WERI-Rb-1 (cell line): ENCODE data around the gene KLK10.

Experiments used
- DNase-seq: peaks from one replicate; pipeline ENCODE4 v3.0.0-alpha.2; 2020
- H3K27ac ChIP-seq: fragments of 250-450 bp; sonication (Bioruptor Pico); 2 replicates; pipeline ENCODE4 v1.5.1; 2020; ENCODE audit warnings: mild to moderate bottlenecking, moderate library complexity
- H3K27me3 ChIP-seq: fragments of 250-450 bp; sonication (Bioruptor Pico); 2 replicates; pipeline ENCODE4 v1.5.1; 2021; ENCODE audit warnings: mild to moderate bottlenecking, low read depth, moderate library complexity; ENCODE audit not compliant: insufficient read depth, severe bottlenecking
- H3K36me3 ChIP-seq: fragments of 250-450 bp; sonication (Bioruptor Pico); 2 replicates; pipeline ENCODE4 v1.5.1; 2020; ENCODE audit warnings: mild to moderate bottlenecking, moderate library complexity
- H3K4me3 ChIP-seq: 2 replicates; pipeline ENCODE4 v1.5.1; 2011; ENCODE audit warnings: low read depth, mild to moderate bottlenecking, control low read depth, low read length
- H3K9me3 ChIP-seq: fragments of 250-450 bp; sonication (Bioruptor Pico); 2 replicates; pipeline ENCODE4 v1.5.1; 2021; ENCODE audit warnings: mild to moderate bottlenecking, moderate library complexity; ENCODE audit not compliant: severe bottlenecking
- TF ChIP-seq, protein P1 (sequence below): IDR thresholded peaks from 2 replicates; pipeline ENCODE4 v1.5.1; 2011; ENCODE audit warnings: low read depth, mild to moderate bottlenecking, control low read depth, inconsistent platforms, low read length

The KLK10 gene

DNA sequence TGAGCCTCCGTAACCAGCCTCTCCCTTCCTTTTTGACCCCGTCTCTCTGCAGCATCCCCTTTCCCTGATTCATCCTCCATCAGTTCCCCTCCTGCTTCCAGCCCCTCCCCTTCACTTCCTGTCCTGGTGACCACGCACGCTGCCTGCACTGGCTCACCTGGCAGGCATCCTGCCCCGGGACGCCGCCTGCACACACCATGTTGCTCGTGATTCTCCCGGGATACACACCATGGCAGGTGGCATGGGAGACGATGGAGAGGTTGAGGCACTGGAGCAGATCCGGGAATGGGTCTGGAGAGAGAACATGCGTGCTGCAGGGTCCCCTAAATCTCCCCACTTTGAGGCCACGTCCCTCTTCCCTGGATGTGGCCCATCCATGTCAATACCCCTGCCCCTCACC lies 11.1 kb upstream of the KLK10 start:
- no peak overlapping the region for H3K27ac ChIP-seq
- no peak overlapping the region for H3K4me3 ChIP-seq
- peaks cover 85% of the 10 kb centered on the region for H3K27me3 ChIP-seq
- TF ChIP-seq, protein P1, sequence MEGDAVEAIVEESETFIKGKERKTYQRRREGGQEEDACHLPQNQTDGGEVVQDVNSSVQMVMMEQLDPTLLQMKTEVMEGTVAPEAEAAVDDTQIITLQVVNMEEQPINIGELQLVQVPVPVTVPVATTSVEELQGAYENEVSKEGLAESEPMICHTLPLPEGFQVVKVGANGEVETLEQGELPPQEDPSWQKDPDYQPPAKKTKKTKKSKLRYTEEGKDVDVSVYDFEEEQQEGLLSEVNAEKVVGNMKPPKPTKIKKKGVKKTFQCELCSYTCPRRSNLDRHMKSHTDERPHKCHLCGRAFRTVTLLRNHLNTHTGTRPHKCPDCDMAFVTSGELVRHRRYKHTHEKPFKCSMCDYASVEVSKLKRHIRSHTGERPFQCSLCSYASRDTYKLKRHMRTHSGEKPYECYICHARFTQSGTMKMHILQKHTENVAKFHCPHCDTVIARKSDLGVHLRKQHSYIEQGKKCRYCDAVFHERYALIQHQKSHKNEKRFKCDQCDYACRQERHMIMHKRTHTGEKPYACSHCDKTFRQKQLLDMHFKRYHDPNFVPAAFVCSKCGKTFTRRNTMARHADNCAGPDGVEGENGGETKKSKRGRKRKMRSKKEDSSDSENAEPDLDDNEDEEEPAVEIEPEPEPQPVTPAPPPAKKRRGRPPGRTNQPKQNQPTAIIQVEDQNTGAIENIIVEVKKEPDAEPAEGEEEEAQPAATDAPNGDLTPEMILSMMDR, result no peak
- DNase-seq, result no peak
- no peaks in the 10 kb centered on the region for H3K9me3 ChIP-seq
- no peaks in the 10 kb centered on the region for H3K36me3 ChIP-seq

DNA sequence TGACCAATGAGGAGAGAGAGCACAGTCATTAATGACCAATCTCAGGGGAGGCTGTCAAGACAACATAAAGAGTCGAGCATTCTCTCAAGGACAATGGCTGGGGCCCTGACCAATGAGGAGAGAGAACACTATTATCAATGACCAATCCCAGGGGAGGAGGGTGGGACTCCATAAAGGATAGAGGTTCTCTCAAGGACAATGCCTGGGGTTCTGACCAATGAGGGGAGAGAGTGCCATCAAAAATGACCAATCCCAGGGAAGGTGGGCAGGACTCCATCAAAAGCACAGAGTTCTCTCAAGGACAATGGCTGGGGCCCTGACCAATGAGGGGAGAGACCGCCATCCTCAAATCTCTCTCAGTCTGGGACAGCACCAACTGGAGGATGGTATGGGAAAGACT lies 10.2 kb upstream of the KLK10 start:
- H3K27me3 ChIP-seq, result peaks cover 79% of the 10 kb centered on the region
- H3K27ac ChIP-seq, result no peak overlapping the region
- no peaks in the 10 kb centered on the region for H3K9me3 ChIP-seq
- TF ChIP-seq, protein P1, result no peak
- no peak for DNase-seq
- H3K4me3 ChIP-seq, result no peak overlapping the region
- no peaks in the 10 kb centered on the region for H3K36me3 ChIP-seq

DNA sequence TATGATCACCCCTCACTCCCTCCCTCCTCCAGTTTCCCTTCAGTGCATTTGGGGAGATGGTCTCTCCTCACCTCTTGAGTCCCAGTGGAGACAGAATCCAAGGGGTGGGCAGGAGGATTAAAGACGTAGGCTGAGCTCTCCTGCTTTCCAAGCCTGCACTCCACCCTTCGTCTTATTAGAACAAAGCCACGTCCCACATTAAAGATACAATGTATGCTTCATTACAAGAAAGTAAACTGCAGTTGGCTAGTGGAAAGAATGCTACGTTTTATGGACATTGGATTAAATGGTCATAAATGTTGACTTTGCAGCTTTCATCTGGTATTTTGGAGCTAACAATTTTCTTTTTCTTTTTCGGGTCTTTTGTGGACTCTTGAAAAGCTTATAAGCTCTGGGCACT lies 8.4 kb upstream of the KLK10 start:
- no peak for DNase-seq
- H3K27me3 ChIP-seq, result peaks cover 74% of the 10 kb centered on the region
- H3K36me3 ChIP-seq, result no peaks in the 10 kb centered on the region
- H3K9me3 ChIP-seq, result no peaks in the 10 kb centered on the region
- H3K4me3 ChIP-seq, result no peak overlapping the region
- no peak overlapping the region for H3K27ac ChIP-seq
- TF ChIP-seq, protein P1, result no peak

DNA sequence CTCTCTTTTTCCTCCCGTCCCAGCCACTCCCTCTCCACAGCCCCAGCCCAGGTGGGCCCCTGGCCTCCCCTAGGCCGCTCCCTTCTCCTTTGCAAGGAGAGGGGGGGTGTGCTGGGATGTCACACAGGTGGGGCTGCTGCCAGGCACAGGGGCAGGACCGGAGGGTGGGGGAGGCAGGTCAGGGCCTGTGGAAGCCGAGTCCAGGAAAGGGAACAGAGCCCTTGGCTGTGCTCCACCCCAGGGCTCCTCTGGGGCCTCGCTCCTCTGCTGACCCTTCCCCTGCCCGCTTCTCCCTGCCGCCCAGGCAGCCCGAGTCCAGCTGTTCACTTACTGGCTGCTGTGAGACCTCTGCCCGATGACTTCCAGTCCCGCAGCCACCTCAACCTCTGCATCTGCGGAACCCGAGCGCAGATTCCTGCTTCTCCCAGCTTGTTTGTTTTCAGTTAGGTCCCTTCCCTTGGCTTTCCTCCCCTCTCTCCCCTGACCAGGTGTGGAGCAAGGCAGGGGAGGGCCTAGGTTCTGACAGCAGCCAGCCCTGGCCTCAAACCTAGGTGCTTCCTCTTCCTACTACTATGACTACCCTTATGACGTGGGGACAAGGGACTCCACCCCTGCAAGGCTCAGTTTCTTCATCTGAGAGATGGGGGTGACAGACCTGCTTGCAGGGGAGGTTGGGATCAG lies 7.8 kb upstream of the KLK10 start:
- no peak overlapping the region for H3K27ac ChIP-seq
- H3K27me3 ChIP-seq, result peaks cover 74% of the 10 kb centered on the region
- no peaks in the 10 kb centered on the region for H3K36me3 ChIP-seq
- no peak overlapping the region for H3K4me3 ChIP-seq
- H3K9me3 ChIP-seq, result no peaks in the 10 kb centered on the region
- TF ChIP-seq, protein P1, result no peak
- no peak for DNase-seq

DNA sequence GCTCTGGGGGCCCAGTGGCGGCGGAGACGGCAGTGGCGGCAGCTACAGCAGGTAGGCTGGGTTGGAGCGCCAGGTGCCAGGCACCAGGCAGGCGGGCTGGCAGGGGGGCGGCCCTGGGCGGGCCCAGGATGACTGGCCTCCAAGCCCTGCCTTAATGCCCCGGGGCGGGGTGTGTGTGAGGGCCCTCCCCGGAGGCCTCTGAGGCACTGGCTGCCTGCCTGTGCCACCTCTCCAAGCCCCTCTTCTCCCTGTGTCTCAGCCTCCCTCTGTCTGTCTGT lies 7.0 kb upstream of the KLK10 start, which contains the start of gene KLK11:
TSS of gene KLK11 (minus strand) at position 63 of the 278 bp plus-strand sequence. CDS start 985 bp downstream, outside the sequence.
- Histone ChIP-seq H3K9me3 (no peaks in the 10 kb centered on the region), H3K36me3 (no peaks in the 10 kb centered on the region), H3K4me3 (no peak within 1 kb of the TSS), H3K27ac (no peak within 1 kb of the TSS), H3K27me3 (peaks cover 76% of the 10 kb centered on the region)
- no peak for DNase-seq
- TF ChIP-seq, protein P1, result no peak
